ENCODE measurements around the gene CA5B.
"Not testable (repeated sequence)": the region's sequence is repeated elsewhere in the genome, so short reads cannot be mapped to it uniquely, and the experiment has no call there.

DNA sequence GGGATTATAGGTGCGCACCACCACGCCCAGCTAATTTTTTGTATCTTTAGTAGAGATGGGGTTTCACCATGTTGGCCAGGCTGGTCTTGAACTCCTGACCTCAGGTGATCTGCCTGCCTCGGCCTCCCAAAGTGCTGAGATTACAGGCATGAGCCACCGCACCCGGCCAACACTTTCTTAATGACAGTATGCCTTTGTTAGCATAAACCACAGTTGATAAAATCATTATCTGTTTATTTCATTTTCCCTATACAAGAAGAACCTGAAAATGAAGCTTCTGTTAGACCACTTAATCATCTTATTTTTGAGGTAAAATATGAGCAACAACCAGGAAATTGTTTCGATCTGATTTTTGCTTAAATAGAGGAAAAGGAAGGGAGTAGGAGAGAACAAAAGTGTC is 21.8 kb downstream of the CA5B start:
- TF ChIP-seq, protein P1, sequence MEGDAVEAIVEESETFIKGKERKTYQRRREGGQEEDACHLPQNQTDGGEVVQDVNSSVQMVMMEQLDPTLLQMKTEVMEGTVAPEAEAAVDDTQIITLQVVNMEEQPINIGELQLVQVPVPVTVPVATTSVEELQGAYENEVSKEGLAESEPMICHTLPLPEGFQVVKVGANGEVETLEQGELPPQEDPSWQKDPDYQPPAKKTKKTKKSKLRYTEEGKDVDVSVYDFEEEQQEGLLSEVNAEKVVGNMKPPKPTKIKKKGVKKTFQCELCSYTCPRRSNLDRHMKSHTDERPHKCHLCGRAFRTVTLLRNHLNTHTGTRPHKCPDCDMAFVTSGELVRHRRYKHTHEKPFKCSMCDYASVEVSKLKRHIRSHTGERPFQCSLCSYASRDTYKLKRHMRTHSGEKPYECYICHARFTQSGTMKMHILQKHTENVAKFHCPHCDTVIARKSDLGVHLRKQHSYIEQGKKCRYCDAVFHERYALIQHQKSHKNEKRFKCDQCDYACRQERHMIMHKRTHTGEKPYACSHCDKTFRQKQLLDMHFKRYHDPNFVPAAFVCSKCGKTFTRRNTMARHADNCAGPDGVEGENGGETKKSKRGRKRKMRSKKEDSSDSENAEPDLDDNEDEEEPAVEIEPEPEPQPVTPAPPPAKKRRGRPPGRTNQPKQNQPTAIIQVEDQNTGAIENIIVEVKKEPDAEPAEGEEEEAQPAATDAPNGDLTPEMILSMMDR (conservative IDR thresholded peaks at IDR 0.05 in 1 of 2, IDR thresholded peaks at IDR 0.05 in 1 of 2; ENCODE audit: low read depth in 1 of 2, low read length in 2 of 2) = not testable (repeated sequence)
- TF ChIP-seq EZH2 (IDR thresholded peaks at IDR 0.05; ENCODE audit: low read length, missing control alignments) = not testable (repeated sequence)
